Upper lobe of right lung (tissue), 1 donor: Measurements from ENCODE around the gene CADPS. TPM values are rescaled to one million over a fixed set of nuclear protein-coding genes. Genes with fewer than 3 reads are reported as not detected.

Source experiments
- ATAC-seq: fragments of 200-7000 bp; cut with Tn5 transposase; one replicate; pipeline ENCODE4 v1.9.1; 2020; ENCODE audit warnings: mild to moderate bottlenecking, moderate library complexity
- DNase-seq: peaks from one replicate; pipeline ENCODE4 v3.0.0-alpha.2; 2020
- H3K27ac ChIP-seq: fragments of 200-600 bp; one replicate; pipeline ENCODE4 v1.8.0; 2022
- H3K27me3 ChIP-seq: fragments of 200-600 bp; one replicate; pipeline ENCODE4 v1.8.0; 2022; ENCODE audit warnings: mild to moderate bottlenecking
- H3K36me3 ChIP-seq: fragments of 200-600 bp; one replicate; pipeline ENCODE4 v1.8.0; 2022
- H3K4me1 ChIP-seq: fragments of 200-600 bp; one replicate; pipeline ENCODE4 v1.8.0; 2022
- H3K4me3 ChIP-seq: fragments of 200-600 bp; one replicate; pipeline ENCODE4 v1.8.0; 2022; ENCODE audit warnings: mild to moderate bottlenecking
- H3K9me3 ChIP-seq: fragments of 200-600 bp; one replicate; pipeline ENCODE4 v1.8.0; 2022
- intact Hi-C: fragments of 100-400 bp; cut with DNase I; formaldehyde crosslinking; loops from one replicate; pipeline ENCODE4 v1.11.0; 2022
- total RNA-seq: library from RNA; stranded (reverse); fragmentation: NEBNext Ultra II Directional; extraction: Animal tissue kit (Norgen Biotek cat#: 25700); gene quantifications from one replicate; pipeline ENCODE4 v1.2.1, GENCODE V29; 2021
- TF ChIP-seq, protein P1 (sequence below): fragments of 200-600 bp; IDR thresholded peaks from one replicate; pipeline ENCODE4 v1.8.0; 2022; ENCODE audit warnings: antibody characterized with exemption
- donor health status: DM: no; HTN: yes; CAD: no; lungs with severe emphysema.

The CADPS gene
- total RNA-seq, 1 donor from 2014 or later, result 1.1 TPM

DNA sequence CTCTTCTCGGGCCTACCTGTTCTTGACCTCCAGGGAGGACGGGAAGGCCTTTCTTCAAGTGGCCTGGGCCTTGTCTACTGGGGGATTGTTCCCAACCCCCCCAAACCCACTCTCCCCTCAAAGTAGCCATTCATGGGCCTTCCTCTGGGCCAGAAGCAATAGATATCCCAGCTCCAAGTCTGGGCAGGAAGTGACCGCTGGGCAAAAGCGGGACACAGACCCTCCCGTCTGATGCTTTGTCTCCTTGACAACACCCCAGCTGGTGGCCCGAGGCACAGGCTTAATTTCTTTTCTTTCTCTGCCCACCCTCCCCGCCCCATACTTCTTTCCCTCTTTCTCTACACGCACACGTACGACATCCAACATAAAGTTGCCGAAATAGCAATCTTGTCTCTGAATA, 460.4 kb downstream of the CADPS start:
- intact Hi-C loops, result no loop called here
- Histone ChIP-seq H3K4me3 (no peak overlapping the region), H3K9me3 (no peaks in the 10 kb centered on the region), H3K4me1 (no peaks in the 10 kb centered on the region), H3K27me3 (no peaks in the 10 kb centered on the region), H3K36me3 (no peaks in the 10 kb centered on the region), H3K27ac (no peak overlapping the region)
- ATAC-seq, result no peak
- TF ChIP-seq, protein P1, sequence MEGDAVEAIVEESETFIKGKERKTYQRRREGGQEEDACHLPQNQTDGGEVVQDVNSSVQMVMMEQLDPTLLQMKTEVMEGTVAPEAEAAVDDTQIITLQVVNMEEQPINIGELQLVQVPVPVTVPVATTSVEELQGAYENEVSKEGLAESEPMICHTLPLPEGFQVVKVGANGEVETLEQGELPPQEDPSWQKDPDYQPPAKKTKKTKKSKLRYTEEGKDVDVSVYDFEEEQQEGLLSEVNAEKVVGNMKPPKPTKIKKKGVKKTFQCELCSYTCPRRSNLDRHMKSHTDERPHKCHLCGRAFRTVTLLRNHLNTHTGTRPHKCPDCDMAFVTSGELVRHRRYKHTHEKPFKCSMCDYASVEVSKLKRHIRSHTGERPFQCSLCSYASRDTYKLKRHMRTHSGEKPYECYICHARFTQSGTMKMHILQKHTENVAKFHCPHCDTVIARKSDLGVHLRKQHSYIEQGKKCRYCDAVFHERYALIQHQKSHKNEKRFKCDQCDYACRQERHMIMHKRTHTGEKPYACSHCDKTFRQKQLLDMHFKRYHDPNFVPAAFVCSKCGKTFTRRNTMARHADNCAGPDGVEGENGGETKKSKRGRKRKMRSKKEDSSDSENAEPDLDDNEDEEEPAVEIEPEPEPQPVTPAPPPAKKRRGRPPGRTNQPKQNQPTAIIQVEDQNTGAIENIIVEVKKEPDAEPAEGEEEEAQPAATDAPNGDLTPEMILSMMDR, result no peak
- no peak for DNase-seq

DNA sequence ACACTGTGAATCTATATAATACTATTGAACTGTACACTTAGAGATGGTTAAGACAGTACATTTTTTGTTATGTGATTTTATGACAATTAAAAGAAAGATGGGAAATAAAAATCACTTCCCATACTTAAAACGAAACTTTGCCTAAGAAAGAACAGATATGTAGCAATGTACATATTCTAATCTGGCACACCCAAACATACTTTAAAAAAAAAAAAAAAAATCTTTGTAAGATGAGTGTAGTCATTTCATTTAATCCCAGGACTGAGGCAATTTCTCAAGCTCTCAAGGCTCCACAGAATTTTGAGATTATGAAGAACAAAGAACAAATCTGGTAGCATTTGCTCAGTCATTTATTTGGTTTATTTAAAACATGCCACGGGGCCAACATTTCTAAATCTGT, 461.5 kb downstream of the CADPS start:
- TF ChIP-seq, protein P1, result no peak
- Histone ChIP-seq H3K27me3 (no peaks in the 10 kb centered on the region), H3K4me3 (no peak overlapping the region), H3K27ac (no peak overlapping the region), H3K9me3 (no peaks in the 10 kb centered on the region), H3K36me3 (no peaks in the 10 kb centered on the region), H3K4me1 (no peaks in the 10 kb centered on the region)
- DNase-seq, result no peak
- ATAC-seq, result no peak
- intact Hi-C loops, result no loop called here

DNA sequence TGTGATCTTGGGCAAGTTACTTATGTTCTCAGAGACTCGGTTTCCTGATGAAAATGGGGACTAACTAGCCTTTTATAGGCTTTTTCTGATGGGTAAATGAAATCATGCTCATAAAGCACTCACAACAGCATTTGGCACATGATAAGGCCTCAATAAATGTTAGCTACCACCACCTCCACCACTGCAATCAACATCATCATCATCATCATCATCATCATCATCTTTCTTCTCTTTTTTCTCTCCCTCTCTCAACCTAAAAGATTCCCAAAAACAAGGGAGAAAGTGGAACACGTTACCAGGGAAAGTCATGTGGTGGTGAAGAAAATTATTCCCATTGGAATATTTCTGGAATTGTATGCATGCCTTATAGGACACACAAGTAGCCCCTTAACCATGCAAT, 468.3 kb downstream of the CADPS start:
- Histone ChIP-seq H3K4me1 (no peaks in the 10 kb centered on the region), H3K36me3 (no peaks in the 10 kb centered on the region), H3K27me3 (no peaks in the 10 kb centered on the region), H3K9me3 (no peaks in the 10 kb centered on the region), H3K27ac (no peak overlapping the region), H3K4me3 (no peak overlapping the region)
- TF ChIP-seq, protein P1, result no peak
- ATAC-seq (no peak), DNase-seq (no peak)
- intact Hi-C loops, result no loop called here

DNA sequence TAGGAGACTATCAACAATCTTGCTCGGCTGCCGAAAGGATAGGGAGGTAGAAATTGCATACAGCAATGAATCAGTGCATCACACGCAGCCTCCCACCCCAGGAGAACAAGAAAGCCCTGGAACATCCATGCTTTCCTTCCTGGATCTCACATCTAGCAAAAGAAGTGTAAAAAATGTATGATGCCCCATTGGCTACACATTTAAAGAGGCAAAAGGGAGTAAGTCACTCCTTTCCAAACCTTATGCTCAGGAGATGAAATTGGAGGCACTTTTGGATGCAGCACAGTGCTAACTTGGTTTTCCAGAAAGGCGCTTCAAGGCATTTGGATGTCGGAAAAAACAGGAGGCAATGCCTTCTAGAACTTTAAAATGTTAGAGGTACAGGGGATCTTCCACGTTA, 469.6 kb downstream of the CADPS start:
- ATAC-seq (no peak), DNase-seq (no peak)
- intact Hi-C loops, result no loop called here
- Histone ChIP-seq H3K4me3 (no peak overlapping the region), H3K27ac (no peak overlapping the region), H3K27me3 (no peaks in the 10 kb centered on the region), H3K4me1 (no peaks in the 10 kb centered on the region), H3K36me3 (no peaks in the 10 kb centered on the region), H3K9me3 (no peaks in the 10 kb centered on the region)
- TF ChIP-seq, protein P1, result no peak

DNA sequence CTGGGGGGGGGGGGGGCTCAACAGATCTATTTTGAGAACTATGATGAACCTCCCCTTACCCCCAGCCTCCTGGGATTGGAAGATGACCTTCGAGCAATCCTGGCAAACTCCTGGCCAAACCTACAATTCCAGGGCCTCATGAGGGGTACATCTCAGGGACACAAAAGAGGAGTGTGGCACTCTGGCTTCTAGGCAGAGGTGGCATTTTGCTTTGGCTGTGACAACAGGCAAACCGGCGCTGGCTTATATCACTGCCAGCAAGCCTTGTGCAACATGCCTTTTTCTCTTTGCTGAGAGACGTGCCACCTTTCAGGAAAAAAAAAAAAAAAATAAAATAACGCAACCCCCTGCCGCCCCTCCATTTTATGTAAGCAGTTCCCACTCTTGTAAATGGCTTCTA, 470.1 kb downstream of the CADPS start:
- TF ChIP-seq, protein P1, result no peak
- no peak overlapping the region for H3K4me3 ChIP-seq
- no peaks in the 10 kb centered on the region for H3K27me3 ChIP-seq
- H3K9me3 ChIP-seq, result no peaks in the 10 kb centered on the region
- DNase-seq (no peak), ATAC-seq (no peak)
- H3K27ac ChIP-seq, result no peak overlapping the region
- intact Hi-C loops, result no loop called here
- no peaks in the 10 kb centered on the region for H3K36me3 ChIP-seq
- no peaks in the 10 kb centered on the region for H3K4me1 ChIP-seq

DNA sequence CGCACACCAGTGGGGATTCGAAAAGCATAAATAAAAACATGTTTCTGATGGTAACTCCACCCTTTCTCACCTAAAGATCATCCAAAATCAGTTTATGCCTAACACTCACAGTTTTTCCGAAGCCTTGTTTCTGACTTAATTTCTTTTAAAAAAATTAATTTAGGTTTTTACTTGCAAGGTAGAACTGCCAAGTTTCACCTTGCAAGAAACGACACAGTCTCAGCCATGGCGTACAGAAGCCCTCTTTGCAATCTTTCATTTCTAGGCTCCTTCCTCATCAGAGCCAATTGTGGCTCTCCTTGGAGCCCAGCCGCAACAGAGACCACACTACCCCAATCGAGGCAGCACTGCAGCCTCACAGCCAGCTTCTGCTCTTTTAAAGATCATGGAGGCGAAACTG, 470.9 kb downstream of the CADPS start:
- Histone ChIP-seq H3K9me3 (no peaks in the 10 kb centered on the region), H3K4me3 (no peak overlapping the region), H3K27ac (no peak overlapping the region), H3K27me3 (no peaks in the 10 kb centered on the region), H3K36me3 (no peaks in the 10 kb centered on the region), H3K4me1 (no peaks in the 10 kb centered on the region)
- TF ChIP-seq, protein P1, result no peak
- intact Hi-C loops, result no loop called here
- DNase-seq (no peak), ATAC-seq (no peak)
